Measurements from ENCODE around the gene MYO1E.

- TF ChIP-seq CTCF (IDR thresholded peaks at IDR 0.05) (no peak), USF1 (CRISPR knock-in tag; IDR thresholded peaks at IDR 0.05) (no peak), ATF1 (CRISPR knock-in tag; IDR thresholded peaks at IDR 0.05) (no peak), FOXP4 (CRISPR knock-in tag; IDR thresholded peaks at IDR 0.05) (no peak), SMAD4 (CRISPR knock-in tag; IDR thresholded peaks at IDR 0.05) (no peak), ZNF425 (CRISPR knock-in tag; conservative IDR thresholded peaks at IDR 0.05) (no peak), GTF2I (CRISPR knock-in tag; conservative IDR thresholded peaks at IDR 0.05) (no peak), ETV6 (CRISPR knock-in tag; IDR thresholded peaks at IDR 0.05) (no peak), MLX (CRISPR knock-in tag; IDR thresholded peaks at IDR 0.05) (no peak)
Measured at GRCh38 chr15:59299929-59300617, 72.6 kb downstream of the MYO1E start.
